ENCODE measurements around the gene MRPL34. TPM values are rescaled to one million over a fixed set of nuclear protein-coding genes. Genes with fewer than 3 reads are reported as not detected.

MRPL34 gene
- total RNA-seq, 1 donor from 2014 or later, result 47.7 TPM

GRCh38 chr19:17334414-17335409 is 29.0 kb downstream of the MRPL34 start, which contains the start of gene ANO8:
TSS of gene ANO8 (minus strand) at chr19:17334855. CDS start at chr19:17334670, 185 bp downstream.
- TF ChIP-seq CTCF (IDR thresholded peaks at IDR 0.05; ENCODE audit: unreplicated experiment), result no peak
- Mint-ChIP-seq H3K4me3 (peak within 1 kb of the TSS; percentile 76), H3K4me1 (peaks cover 19% of the 10 kb centered on the region), H3K9me3 (no peaks in the 10 kb centered on the region), H3K36me3 (peaks cover 10% of the 10 kb centered on the region), H3K27me3 (ENCODE audit: low read depth) (peaks cover 9% of the 10 kb centered on the region), H3K27ac (peak within 1 kb of the TSS; percentile 84)
- peak; percentile 89 to 93 for DNase-seq (ENCODE audit: low spot score in 2 of 2, unreplicated experiment in 2 of 2)

DNA sequence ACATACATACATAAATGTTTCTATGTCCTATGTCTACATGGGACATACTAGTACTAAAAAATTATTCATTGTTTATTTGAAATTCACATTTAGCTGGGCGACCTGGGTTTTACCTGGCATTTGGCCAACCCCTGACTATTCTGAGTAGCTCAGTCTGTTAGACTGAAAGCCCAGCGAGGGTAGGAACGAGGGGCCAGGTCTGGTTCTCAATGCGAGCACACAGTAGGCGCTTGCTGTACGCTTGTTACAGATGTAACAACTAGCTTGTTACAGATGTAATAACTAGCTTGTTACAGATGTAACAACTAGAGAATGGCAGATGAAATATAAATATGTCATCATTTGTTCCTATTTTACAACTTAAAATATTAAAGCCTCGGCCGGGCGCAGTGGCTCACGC is 29.9 kb downstream of the MRPL34 start:
- H3K4me3 Mint-ChIP-seq, result peak overlapping the region; percentile 76
- peaks cover 3% of the 10 kb centered on the region for H3K27me3 Mint-ChIP-seq (ENCODE audit: low read depth)
- peaks cover 8% of the 10 kb centered on the region for H3K36me3 Mint-ChIP-seq
- H3K4me1 Mint-ChIP-seq, result peaks cover 19% of the 10 kb centered on the region
- no peaks in the 10 kb centered on the region for H3K9me3 Mint-ChIP-seq
- no peak for TF ChIP-seq CTCF (IDR thresholded peaks at IDR 0.05; ENCODE audit: unreplicated experiment)
- no peak overlapping the region for H3K27ac Mint-ChIP-seq
- DNase-seq (ENCODE audit: low spot score in 2 of 2, unreplicated experiment in 2 of 2), result no peak

- peak within 1 kb of the TSS; percentile 98 for H3K4me3 Mint-ChIP-seq
- H3K4me1 Mint-ChIP-seq, result peaks cover 19% of the 10 kb centered on the region
- DNase-seq (ENCODE audit: low spot score in 2 of 2, unreplicated experiment in 2 of 2), result peak; percentile 85 to 90
- TF ChIP-seq CTCF (IDR thresholded peaks at IDR 0.05; ENCODE audit: unreplicated experiment), result no peak
- H3K36me3 Mint-ChIP-seq, result peaks cover 4% of the 10 kb centered on the region
- no peaks in the 10 kb centered on the region for H3K9me3 Mint-ChIP-seq
- no peaks in the 10 kb centered on the region for H3K27me3 Mint-ChIP-seq (ENCODE audit: low read depth)
- H3K27ac Mint-ChIP-seq, result peak within 1 kb of the TSS; percentile 100
These were observed 31.4 kb downstream of the MRPL34 start, which contains the start of gene GTPBP3 for GRCh38 chr19:17336872-17337674. TSS of gene GTPBP3 (plus strand) at chr19:17337553. CDS start at chr19:17337612, 59 bp downstream.

- Mint-ChIP-seq H3K4me3 (peak overlapping the region; percentile 98), H3K36me3 (peaks cover under 1% of the 10 kb centered on the region), H3K27me3 (ENCODE audit: low read depth) (no peaks in the 10 kb centered on the region), H3K4me1 (peaks cover 19% of the 10 kb centered on the region), H3K27ac (peak overlapping the region; percentile 100), H3K9me3 (no peaks in the 10 kb centered on the region)
- TF ChIP-seq CTCF (IDR thresholded peaks at IDR 0.05; ENCODE audit: unreplicated experiment), result no peak
- DNase-seq (ENCODE audit: low spot score in 2 of 2, unreplicated experiment in 2 of 2), result no peak
These were observed 32.2 kb downstream of the MRPL34 start for GRCh38 chr19:17337675-17338432.

Measured in mesothelial cell of epicardium (in vitro differentiated cells).